ENCODE results near the gene ZNF845.
"Not testable (repeated sequence)": the region's sequence is repeated elsewhere in the genome, so short reads cannot be mapped to it uniquely, and the experiment has no call there.

The ZNF845 gene

DNA sequence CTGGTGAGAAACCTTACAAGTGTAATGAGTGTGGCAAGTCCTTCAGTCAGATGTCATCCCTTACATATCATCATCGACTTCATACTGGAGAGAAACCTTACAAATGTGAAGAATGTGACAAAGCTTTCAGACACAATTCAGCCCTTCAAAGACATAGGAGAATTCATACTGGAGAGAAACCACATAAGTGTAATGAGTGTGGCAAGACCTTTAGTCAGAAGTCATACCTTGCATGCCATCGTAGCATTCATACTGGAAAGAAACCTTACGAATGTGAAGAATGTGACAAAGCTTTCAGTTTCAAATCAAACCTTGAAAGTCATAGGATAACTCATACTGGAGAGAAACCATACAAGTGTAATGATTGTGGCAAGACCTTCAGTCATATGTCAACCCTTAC, 47.8 kb downstream of the ZNF845 start:
- DNase-seq (ENCODE audit: low read depth in 2 of 2): no peak

DNA sequence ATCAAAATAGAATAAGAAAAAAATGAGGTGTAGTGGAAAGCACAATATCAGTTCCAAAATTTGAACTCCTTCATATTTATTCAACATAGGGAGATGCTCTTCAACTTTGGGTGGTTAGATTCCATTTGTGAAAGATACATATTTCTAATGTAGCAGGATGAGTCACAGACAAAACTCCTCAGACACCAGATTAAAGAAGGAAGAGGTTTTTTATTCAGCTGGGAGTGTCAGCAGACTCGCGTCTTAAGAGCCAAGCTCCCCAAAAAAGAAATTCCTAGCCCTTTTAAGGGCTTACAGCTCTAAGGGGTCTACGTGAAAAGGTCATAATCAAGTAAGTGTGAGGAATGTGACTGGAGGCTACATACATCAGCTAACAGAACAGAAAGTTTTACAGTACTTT, 54.6 kb downstream of the ZNF845 start:
- DNase-seq (ENCODE audit: low read depth in 2 of 2): no peak

DNA sequence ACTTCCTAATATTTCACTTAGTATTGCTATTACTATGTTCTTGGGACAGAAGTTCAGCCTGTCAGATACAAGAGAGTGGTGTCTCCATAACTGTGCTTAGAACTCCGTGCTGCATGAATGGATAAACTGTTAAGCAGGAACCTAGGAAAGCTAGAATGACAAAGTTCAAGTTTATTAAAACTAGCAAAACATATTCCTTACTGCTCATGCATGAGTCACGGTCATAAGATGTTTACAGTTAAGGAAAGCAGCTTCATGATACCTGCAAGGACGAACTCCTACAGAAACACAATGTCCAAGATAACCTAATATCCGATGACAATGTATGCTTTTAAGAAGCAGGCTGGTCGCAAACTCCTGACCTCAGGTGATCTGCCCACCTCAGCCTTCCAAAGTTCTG, 55.4 kb downstream of the ZNF845 start:
- DNase-seq (ENCODE audit: low read depth in 2 of 2): no peak

DNA sequence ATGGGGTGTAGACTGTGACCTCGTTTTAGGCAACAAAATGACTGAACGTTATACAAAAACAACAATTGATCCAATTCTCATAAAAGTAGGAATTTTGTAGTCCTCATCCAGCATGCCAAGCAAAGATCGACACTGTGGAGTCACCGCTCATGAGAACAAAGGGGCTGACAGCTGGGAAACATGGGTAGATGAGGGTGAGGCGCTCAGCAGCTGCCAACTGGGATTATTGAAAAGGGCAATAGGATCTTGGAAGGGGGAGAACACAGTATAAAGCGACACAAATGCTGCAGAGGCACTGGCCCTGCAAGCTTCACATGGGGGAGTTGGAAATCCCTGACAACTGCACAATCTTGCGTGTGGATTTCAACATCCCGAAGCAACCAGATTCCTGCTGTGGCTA, 56.0 kb downstream of the ZNF845 start:
- no peak for DNase-seq (ENCODE audit: low read depth in 2 of 2)

DNA sequence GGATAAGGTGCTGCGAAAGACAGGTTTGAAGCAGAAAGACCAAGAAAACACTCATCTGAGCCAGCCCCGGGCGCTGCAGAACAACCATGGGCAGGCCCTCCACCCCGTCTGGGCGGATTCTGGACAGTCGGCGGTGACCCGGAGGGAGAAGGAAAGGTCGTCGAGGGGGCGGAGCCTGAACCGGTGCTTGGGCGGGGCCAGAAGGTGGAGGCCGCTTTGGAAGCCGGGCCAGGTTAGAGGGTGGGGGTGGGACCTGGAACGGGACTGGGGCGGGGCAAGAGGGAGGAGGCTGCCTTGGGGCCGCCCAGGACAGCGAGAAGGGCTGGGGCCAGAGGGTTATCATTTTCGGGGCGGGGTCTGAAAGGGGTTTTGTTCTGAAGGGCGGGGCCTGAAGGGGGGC, 56.4 kb downstream of the ZNF845 start:
- DNase-seq (ENCODE audit: low read depth in 2 of 2): no peak

DNA sequence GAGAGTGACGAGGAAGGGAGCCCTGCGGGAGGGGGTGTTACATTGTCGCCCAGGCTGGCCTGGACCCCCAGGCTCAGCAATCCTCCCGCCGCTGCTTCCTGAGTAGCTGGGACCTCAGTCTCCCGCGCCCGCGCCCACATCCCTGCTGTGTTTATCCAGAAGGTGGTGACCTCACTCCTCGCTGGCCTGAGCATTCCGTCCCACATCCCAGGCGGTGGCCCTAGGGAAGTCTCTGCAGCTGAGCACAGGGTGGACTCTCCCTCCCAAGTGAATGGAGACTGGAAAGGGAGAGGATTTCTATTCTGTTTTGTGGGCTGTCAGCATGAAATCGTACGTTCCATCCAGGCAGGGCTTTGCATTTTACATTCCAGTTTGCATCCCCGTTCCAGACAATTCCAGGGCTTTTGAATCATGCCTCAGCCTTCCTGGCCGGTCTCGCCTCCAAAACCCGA, 61.0 kb downstream of the ZNF845 start:
- no peak for DNase-seq (ENCODE audit: low read depth in 2 of 2)

DNA sequence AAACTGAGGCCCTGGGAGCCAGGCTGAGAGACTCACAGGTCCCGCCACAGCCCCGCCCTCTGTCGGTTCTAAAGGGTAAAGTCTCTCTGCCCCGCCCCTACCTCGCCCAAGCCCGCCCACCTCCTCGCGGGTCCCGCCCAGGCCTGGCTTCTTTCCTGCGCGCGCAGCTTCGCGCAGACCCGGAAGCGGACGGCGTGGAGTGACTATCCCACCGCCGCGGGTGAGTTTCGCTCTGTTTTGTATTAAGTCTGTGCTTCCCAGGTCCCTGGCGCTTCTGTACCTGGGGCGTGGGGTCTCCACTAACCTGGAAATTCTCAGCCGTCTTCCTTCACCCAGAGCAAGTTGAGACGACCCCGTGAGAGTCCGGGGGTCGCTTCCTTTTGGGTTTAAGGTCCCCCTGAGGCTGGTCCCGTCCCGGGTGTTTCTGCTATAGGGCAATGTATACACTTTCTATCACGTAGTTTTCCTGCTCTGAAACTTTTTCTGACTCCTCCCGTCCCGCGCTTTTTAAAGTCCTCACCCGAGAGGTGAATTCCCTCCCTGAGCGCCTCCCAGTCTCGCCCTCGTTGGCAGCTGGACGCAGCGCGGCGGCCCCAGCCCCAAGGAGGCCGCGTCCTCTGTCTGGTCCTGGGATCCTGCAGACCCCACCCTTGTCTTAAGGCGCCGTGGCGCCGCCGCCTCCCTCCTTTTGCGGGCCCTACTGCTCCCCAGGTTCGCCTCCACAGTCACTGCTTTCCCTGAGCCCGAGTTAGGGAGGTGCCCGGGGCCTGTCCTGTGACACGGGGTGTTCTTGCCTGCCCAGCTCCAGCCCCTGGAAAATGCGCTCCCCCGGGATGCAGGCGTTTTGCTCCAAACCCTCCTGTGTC, 61.7 kb downstream of the ZNF845 start, which contains the start of gene ZNF765:
Gene ZNF765 (plus strand): TSS at position 176 of the 866 bp plus-strand sequence. CDS start 2,867 bp downstream, outside the sequence.
- peak; percentile 94 for DNase-seq (ENCODE audit: low read depth in 2 of 2)

DNA sequence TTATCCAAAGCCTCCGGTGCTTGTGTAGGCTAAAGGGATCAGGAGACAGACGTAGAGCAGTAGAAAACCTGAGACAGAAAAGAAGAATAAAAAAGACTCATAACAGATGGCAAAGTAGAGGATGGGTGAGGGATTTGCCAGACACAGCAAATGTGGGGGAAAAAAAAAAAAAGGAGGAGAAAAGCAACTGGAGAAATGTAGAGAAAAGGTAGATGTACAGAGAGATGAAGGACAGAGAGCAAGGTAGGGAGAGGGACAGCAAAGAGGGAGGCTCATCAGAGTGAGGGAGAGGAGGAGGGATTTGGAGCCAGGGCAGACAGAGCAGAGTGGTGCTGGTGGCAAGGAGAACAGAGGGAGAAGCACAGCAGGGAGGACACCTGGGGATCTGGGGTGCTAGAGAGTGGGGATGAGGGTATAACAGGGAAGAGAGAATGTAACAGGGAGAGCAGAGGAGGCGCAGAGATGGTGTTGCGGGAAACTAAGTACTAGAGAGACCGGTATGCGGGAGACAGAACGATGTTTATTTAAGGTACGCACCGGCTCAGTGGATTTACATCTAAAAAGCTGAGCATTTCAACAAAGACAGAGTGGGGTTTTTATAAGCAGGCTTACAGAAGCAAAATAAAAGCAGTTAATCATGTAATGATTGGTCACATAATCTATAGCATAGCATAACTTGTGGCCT, 62.4 kb downstream of the ZNF845 start:
- not testable (repeated sequence) for DNase-seq (ENCODE audit: low read depth in 2 of 2)

DNA sequence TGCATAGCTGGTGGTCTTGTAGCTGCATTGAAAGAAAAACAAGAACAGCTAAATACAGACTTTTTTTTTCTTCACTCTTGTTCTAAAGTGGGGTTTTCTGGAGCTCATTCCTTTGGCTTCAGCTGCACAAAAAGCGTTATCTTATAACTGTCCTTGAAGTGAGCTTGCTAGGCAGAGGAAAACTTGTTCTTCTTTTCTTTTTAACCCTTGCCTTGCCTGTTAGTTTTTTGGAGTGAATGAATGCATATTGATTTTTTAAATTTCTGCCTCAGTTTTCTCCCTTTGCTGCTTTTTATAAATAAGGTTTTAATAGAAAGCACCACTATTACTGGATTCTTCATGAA, 62.9 kb downstream of the ZNF845 start:
- no peak for DNase-seq (ENCODE audit: low read depth in 2 of 2)

DNA sequence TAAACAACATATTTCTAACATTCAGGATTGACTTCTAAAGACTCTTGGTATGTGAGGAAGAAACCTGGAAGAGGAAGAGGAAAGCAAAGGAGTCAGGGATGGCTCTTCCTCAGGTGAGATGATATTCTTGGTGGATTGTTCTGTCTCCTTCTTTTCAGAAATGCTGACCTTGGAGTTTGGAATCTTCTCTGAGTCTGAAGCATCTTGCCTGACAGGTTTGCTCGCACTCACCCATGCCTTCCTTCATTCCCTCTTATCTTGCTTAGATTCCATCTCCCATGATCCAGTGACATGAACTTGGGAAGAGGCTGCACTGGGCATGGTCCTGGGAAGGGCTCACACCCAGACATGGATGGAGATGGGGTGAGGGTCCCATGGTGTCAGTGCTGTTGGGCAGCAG, 64.4 kb downstream of the ZNF845 start:
- not testable (repeated sequence) for DNase-seq (ENCODE audit: low read depth in 2 of 2)

Data from stimulated activated CD8-positive, alpha-beta memory T cell treated with anti-CD3 and anti-CD28 coated beads, Interleukin-7, amount 100 ng/mL, for 4 hours (primary cell).